ENCODE measurements around the gene PSME1.
A peak's percentile ranks its signal among the peaks of the same experiment; 100 is the strongest.

The PSME1 gene

GRCh38 chr14:24135834-24136683, at the start of gene PSME1:
PSME1 (plus strand) TSS chr14:24136194; CDS start chr14:24136263, 69 bp downstream.
- DNase-seq (ENCODE audit: low read depth, low spot score): peak; percentile 81

- no peak for DNase-seq (ENCODE audit: low read depth, low spot score)
Measured at GRCh38 chr14:24087004-24087403, 49.0 kb upstream of the PSME1 start.

GRCh38 chr14:24088095-24088494, 47.9 kb upstream of the PSME1 start:
- no peak for DNase-seq (ENCODE audit: low read depth, low spot score)

- DNase-seq (ENCODE audit: low read depth, low spot score): no peak
Measured at GRCh38 chr14:24089890-24090289, 46.1 kb upstream of the PSME1 start.

GRCh38 chr14:24092110-24092504, 43.9 kb upstream of the PSME1 start:
- no peak for DNase-seq (ENCODE audit: low read depth, low spot score)

- DNase-seq (ENCODE audit: low read depth, low spot score): no peak
Measured at GRCh38 chr14:24092505-24093206, 43.3 kb upstream of the PSME1 start.

GRCh38 chr14:24093207-24093900, 42.6 kb upstream of the PSME1 start:
- DNase-seq (ENCODE audit: low read depth, low spot score): no peak

GRCh38 chr14:24093901-24094840, 41.8 kb upstream of the PSME1 start, which contains the start of gene PCK2:
PCK2 (plus strand) TSS chr14:24094311; CDS start chr14:24094406, 95 bp downstream.
- DNase-seq (ENCODE audit: low read depth, low spot score): peak; percentile 73

- no peak for DNase-seq (ENCODE audit: low read depth, low spot score)
Measured at GRCh38 chr14:24094841-24095270, 41.1 kb upstream of the PSME1 start.

- DNase-seq (ENCODE audit: low read depth, low spot score): peak; percentile 31
Measured at GRCh38 chr14:24095271-24096068, 40.5 kb upstream of the PSME1 start.

GRCh38 chr14:24096545-24097181, 39.3 kb upstream of the PSME1 start:
- DNase-seq (ENCODE audit: low read depth, low spot score): no peak

- no peak for DNase-seq (ENCODE audit: low read depth, low spot score)
Measured at GRCh38 chr14:24098229-24098926, 37.6 kb upstream of the PSME1 start.

- DNase-seq (ENCODE audit: low read depth, low spot score): no peak
Measured at GRCh38 chr14:24098927-24099813, 36.8 kb upstream of the PSME1 start.

GRCh38 chr14:24100197-24100981, 35.6 kb upstream of the PSME1 start:
- DNase-seq (ENCODE audit: low read depth, low spot score): no peak

- no peak for DNase-seq (ENCODE audit: low read depth, low spot score)
Measured at GRCh38 chr14:24100982-24101494, 35.0 kb upstream of the PSME1 start.

- no peak for DNase-seq (ENCODE audit: low read depth, low spot score)
Measured at GRCh38 chr14:24102357-24103048, 33.5 kb upstream of the PSME1 start.
